Endothelial cell of umbilical vein (primary cell): ENCODE data around the gene SIM1. TPM values are rescaled to one million over a fixed set of nuclear protein-coding genes. Genes with fewer than 3 reads are reported as not detected.

ENCODE experiments used
- BruUV-seq: library from RNA; stranded (reverse); fragments of 400-500 nt; replicated peaks from 2 replicates; lab custom pipeline; 2021; lab: Mats Ljungman, UMichigan
- CTCF ChIA-PET: fragments of 300-600, 350-600 bp; sonication (Branson Sonifier 250); formaldehyde crosslinking; loops from one replicate; lab custom pipeline; 2021; ENCODE audit warnings: antibody characterized with exemption, inconsistent platforms; lab: Charles Lee
- POLR2A ChIA-PET: fragments of 300-600, 350-600 bp; sonication (Branson Sonifier 250); formaldehyde crosslinking; loops from one replicate; lab custom pipeline; 2021; ENCODE audit warnings: antibody characterized with exemption, inconsistent platforms; lab: Charles Lee
- DNase-seq: peaks from one replicate; pipeline ENCODE4 v3.0.0-alpha.2; 2011; ENCODE audit warnings: low read depth, low spot score
- FAIRE-seq: peaks from 2 replicates; lab custom pipeline; 2011; peaks lifted over from hg19 to GRCh38; lab: Jason Lieb, UNC
- H2AFZ ChIP-seq: 2 replicates; pipeline ENCODE4 v1.6.0; 2012; ENCODE audit warnings: low read depth, low read length, control low read depth, inconsistent platforms
- H3K27ac ChIP-seq: 2 replicates; pipeline ENCODE4 v1.5.1; 2011; ENCODE audit warnings: low read depth, mild to moderate bottlenecking, control low read depth, low read length, moderate library complexity; ENCODE audit not compliant: insufficient read depth
- H3K27me3 ChIP-seq, 2 experiments: 2 replicates each; pipeline versions ENCODE4 v1.6.0 to v1.6.1; 2011; ENCODE audit warnings: low read length in 2 of 2, mixed read lengths in 1 of 2; ENCODE audit not compliant: control insufficient read depth in 2 of 2, insufficient read depth in 2 of 2
- H3K36me3 ChIP-seq, 2 experiments: 2 replicates in 1 of 2; 3 replicates in 1 of 2; pipeline ENCODE4 v1.5.1; 2011; ENCODE audit warnings: low read length in 2 of 2, mild to moderate bottlenecking in 1 of 2, moderate library complexity in 1 of 2; ENCODE audit not compliant: control insufficient read depth in 2 of 2, insufficient read depth in 2 of 2; ENCODE audit errors: extremely low read depth in 1 of 2
- H3K4me1 ChIP-seq: 3 replicates; pipeline ENCODE4 v1.5.1; 2011; ENCODE audit warnings: mild to moderate bottlenecking, low read length; ENCODE audit not compliant: control insufficient read depth, insufficient read depth; ENCODE audit errors: extremely low read depth
- H3K4me2 ChIP-seq: 2 replicates; pipeline ENCODE4 v1.6.1; 2011; ENCODE audit warnings: low read length, control low read depth, mixed read lengths; ENCODE audit not compliant: insufficient read depth
- H3K4me3 ChIP-seq, 3 experiments: fragments of 200-600 bp in 1 of 3; sonication (generic), shearing (Covaris generic) in 1 of 3; replicated peaks in 1 of 3; 2 replicates each; pipeline ENCODE4 v1.5.1; 2011 to 2016; ENCODE audit warnings: control low read depth in 3 of 3, low read length in 3 of 3, mild to moderate bottlenecking in 2 of 3, inconsistent platforms in 1 of 3, low read depth in 1 of 3, moderate library complexity in 1 of 3; ENCODE audit not compliant: insufficient read depth in 1 of 3
- H3K79me2 ChIP-seq: 2 replicates; pipeline ENCODE4 v1.6.0; 2012; ENCODE audit warnings: low read length, inconsistent platforms; ENCODE audit not compliant: control insufficient read depth, insufficient read depth
- H3K9ac ChIP-seq: replicated peaks from 2 replicates; pipeline ENCODE3; 2011; ENCODE audit warnings: low read length, control low read depth; ENCODE audit not compliant: insufficient read depth; ENCODE audit errors: extremely low read depth
- H3K9me1 ChIP-seq: replicated peaks from 3 replicates; pipeline ENCODE4 v1.6.0; 2011; ENCODE audit warnings: mild to moderate bottlenecking, low read length; ENCODE audit not compliant: control insufficient read depth, insufficient read depth; ENCODE audit errors: extremely low read depth
- H3K9me3 ChIP-seq: replicated peaks from 2 replicates; pipeline ENCODE4 v1.5.1; 2012; ENCODE audit warnings: low read length, inconsistent platforms; ENCODE audit not compliant: control insufficient read depth, insufficient read depth
- H4K20me1 ChIP-seq: replicated peaks from 2 replicates; pipeline ENCODE3; 2011; ENCODE audit warnings: mild to moderate bottlenecking, low read length; ENCODE audit not compliant: control insufficient read depth, insufficient read depth; ENCODE audit errors: extremely low read depth
- CTCF ChIP-seq, 2 donors: IDR thresholded peaks; 1 replicate in 1 of 2; 2 replicates in 1 of 2; pipeline ENCODE4 v1.5.1; 2011; ENCODE audit warnings: low read length in 2 of 2, mild to moderate bottlenecking in 2 of 2, moderate library complexity in 2 of 2, control low read depth in 1 of 2, inconsistent platforms in 1 of 2, low read depth in 1 of 2; ENCODE audit not compliant: insufficient read depth in 1 of 2; ENCODE audit errors: extremely low read depth in 1 of 2
- EZH2 ChIP-seq: IDR thresholded peaks from 2 replicates; pipeline ENCODE4 v1.6.1; 2012; ENCODE audit warnings: borderline replicate concordance, low read depth, mild to moderate bottlenecking, moderate library complexity, low read length, inconsistent platforms; ENCODE audit not compliant: severe bottlenecking
- FOS ChIP-seq: IDR thresholded peaks from 2 replicates; pipeline ENCODE4 v1.6.1; 2011; ENCODE audit warnings: mild to moderate bottlenecking, low read length, moderate library complexity, borderline replicate concordance; ENCODE audit not compliant: insufficient read depth
- GATA2 ChIP-seq: IDR thresholded peaks from 2 replicates; pipeline ENCODE4 v1.7.0; 2011; ENCODE audit warnings: low read depth, mild to moderate bottlenecking, moderate library complexity, mixed read lengths, low read length; ENCODE audit not compliant: insufficient read length, insufficient read depth
- JUN ChIP-seq: IDR thresholded peaks from 2 replicates; pipeline ENCODE4 v1.6.1; 2011; ENCODE audit warnings: borderline replicate concordance, low read depth; ENCODE audit not compliant: insufficient read length, insufficient read depth
- MAX ChIP-seq: IDR thresholded peaks from 2 replicates; pipeline ENCODE4 v1.6.1; 2011; ENCODE audit not compliant: insufficient read depth, insufficient read length
- MYC ChIP-seq: IDR thresholded peaks from one replicate; pipeline ENCODE4 v1.6.1; 2011; ENCODE audit warnings: mild to moderate bottlenecking, low read depth, low read length
- POLR2A ChIP-seq: IDR thresholded peaks from 2 replicates; pipeline ENCODE4 v1.6.1; 2012; ENCODE audit warnings: low read depth, mild to moderate bottlenecking, control low read depth, low read length
- POLR2AphosphoS5 ChIP-seq: IDR thresholded peaks from 2 replicates; pipeline ENCODE4 v1.6.1; 2012; ENCODE audit warnings: low read depth, mild to moderate bottlenecking, control low read depth, low read length, moderate library complexity; ENCODE audit not compliant: insufficient read depth
- dilution Hi-C: fragments of 300-500 bp; cut with MboI; formaldehyde crosslinking; loops from one replicate; pipeline ENCODE4 v1.15.0; 2019; ENCODE audit warnings: low sequenced_read_pairs; ENCODE audit not compliant: extremely low pct_ligation_motif_present
- intact Hi-C: fragments of 100-400 bp; cut with micrococcal nuclease; formaldehyde crosslinking; loops from one replicate; pipeline ENCODE4 v1.10.0; 2022
- polyA plus RNA-seq, 4 experiments: library from polyadenylated mRNA; depleted of rRNA in 3 of 4; stranded (reverse) in 3 of 4; unstranded in 1 of 4; fragments of >200 nt; gene quantifications; 2 replicates each; pipeline versions ENCODE4 v1.2.1 to v1.2.3, GENCODE V29; 2011 to 2012; ENCODE audit warnings: missing spikeins in 1 of 4
- total RNA-seq: library from RNA; stranded (reverse); gene quantifications from 2 replicates; pipeline ENCODE4 v1.2.3, GENCODE V29; 2021

The SIM1 gene
- total and polyA plus RNA-seq, 2 donors (not counting 3 experiments of a cell fraction or from before 2014, with no cell fraction given), result 0.14 to 0.29 TPM

DNA sequence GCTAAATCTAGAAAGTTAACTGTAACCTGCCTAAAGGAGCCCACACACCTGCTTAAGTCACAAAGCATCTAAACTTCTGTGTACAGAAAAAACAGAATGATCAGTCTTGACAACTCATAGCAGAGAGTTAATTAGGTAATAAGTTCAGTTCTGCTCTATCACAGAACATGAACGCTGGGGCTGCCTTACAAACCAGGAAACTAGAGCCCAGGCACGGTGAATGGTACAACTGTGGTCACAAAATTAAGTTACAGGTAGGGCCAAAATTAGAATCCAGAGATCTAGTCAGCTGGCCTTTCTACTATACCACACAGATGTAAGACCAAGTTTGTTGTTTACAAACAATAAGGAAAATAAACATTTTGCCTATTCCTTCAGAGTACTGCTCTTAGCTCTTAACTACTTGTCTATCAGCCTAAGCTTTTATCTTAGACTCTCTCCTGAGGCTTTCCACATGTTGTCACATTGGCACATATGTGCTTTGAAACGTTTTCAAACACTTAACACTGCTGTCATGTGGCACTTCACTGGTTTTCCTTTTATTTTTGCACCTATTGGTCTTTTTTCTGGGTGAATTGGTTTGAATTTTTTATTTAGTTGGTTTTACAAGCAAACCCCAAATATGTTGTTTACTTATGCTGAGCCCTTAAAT, 75.7 kb downstream of the SIM1 start:
- ChIA-PET CTCF (no interaction called here), POLR2A (no interaction called here)
- no peaks in the 10 kb centered on the region for H3K27me3 ChIP-seq
- no peak for DNase-seq
- no peak overlapping the region for H3K4me2 ChIP-seq
- no peaks in the 10 kb centered on the region for H4K20me1 ChIP-seq
- BruUV-seq, result no TSS peak
- no peak overlapping the region for H3K27ac ChIP-seq
- TF ChIP-seq POLR2AphosphoS5 (no peak), POLR2A (no peak), EZH2 (no peak), JUN (no peak), FOS (no peak), MYC (no peak), GATA2 (no peak), CTCF (IDR thresholded peaks at IDR 0.05; ENCODE audit: extremely low read depth in 1 of 2, insufficient read depth in 1 of 2, low read depth in 1 of 2, low read length in 2 of 2) (no peak), MAX (no peak)
- intact Hi-C loops (no loop called here), dilution Hi-C loops (no loop called here)
- H3K9ac ChIP-seq, result no peak overlapping the region
- no peaks in the 10 kb centered on the region for H3K4me1 ChIP-seq
- H3K36me3 ChIP-seq, result no peaks in the 10 kb centered on the region
- no peak overlapping the region for H2AFZ ChIP-seq
- H3K4me3 ChIP-seq, result no peak overlapping the region
- no peak for FAIRE-seq
- H3K9me1 ChIP-seq, result no peaks in the 10 kb centered on the region
- H3K9me3 ChIP-seq, result no peaks in the 10 kb centered on the region
- no peaks in the 10 kb centered on the region for H3K79me2 ChIP-seq
